Right atrium auricular region (tissue), 2 donors: Measurements from ENCODE around the gene MAPK8IP2. TPM values are rescaled to one million over a fixed set of nuclear protein-coding genes. Genes with fewer than 3 reads are reported as not detected.
"Not testable (repeated sequence)": the region's sequence is repeated elsewhere in the genome, so short reads cannot be mapped to it uniquely, and the experiment has no call there.

ENCODE experiments used
- DNase-seq: peaks from one replicate; pipeline ENCODE4 v3.0.0-alpha.2; 2019; ENCODE audit warnings: low spot score
- H3K27ac ChIP-seq, 2 donors: fragments of 200-600 bp; sonication (generic); 1 replicate in 1 of 2; 2 replicates in 1 of 2; pipeline ENCODE4 v1.5.1; 2016 to 2019
- H3K27me3 ChIP-seq, 2 donors: fragments of 200-600 bp; sonication (generic); one replicate each; pipeline versions ENCODE4 v1.5.1 to v1.6.0; 2017 to 2019
- H3K36me3 ChIP-seq: fragments of 200-600 bp; sonication (generic); one replicate; pipeline ENCODE4 v1.5.1; 2016
- H3K4me1 ChIP-seq, 2 donors: fragments of 200-600 bp; sonication (generic); one replicate each; pipeline versions ENCODE4 v1.5.1 to v1.6.0; 2017 to 2019
- H3K4me3 ChIP-seq, 2 donors: fragments of 200-600 bp; sonication (generic); 1 replicate in 1 of 2; 2 replicates in 1 of 2; pipeline ENCODE4 v1.5.1; 2017 to 2019; ENCODE audit warnings: mild to moderate bottlenecking in 1 of 2, moderate library complexity in 1 of 2
- H3K9me3 ChIP-seq, 2 donors: fragments of 200-600 bp; sonication (generic); one replicate each; pipeline ENCODE4 v1.5.1; 2019
- total RNA-seq, 2 donors: library from RNA; depleted of rRNA; stranded (reverse); fragments of >200 nt; gene quantifications; one replicate each; pipeline ENCODE4 v1.1.0, GENCODE V29; 2016
- TF ChIP-seq, protein P1 (sequence below), 2 donors: fragments of 200-600 bp; sonication (generic); IDR thresholded peaks; one replicate each; pipeline ENCODE4 v1.5.1; 2019; ENCODE audit warnings: antibody characterized with exemption in 2 of 2

MAPK8IP2 gene
- total RNA-seq, 2 donors from 2014 or later = 0.26 to 0.71 TPM

DNA sequence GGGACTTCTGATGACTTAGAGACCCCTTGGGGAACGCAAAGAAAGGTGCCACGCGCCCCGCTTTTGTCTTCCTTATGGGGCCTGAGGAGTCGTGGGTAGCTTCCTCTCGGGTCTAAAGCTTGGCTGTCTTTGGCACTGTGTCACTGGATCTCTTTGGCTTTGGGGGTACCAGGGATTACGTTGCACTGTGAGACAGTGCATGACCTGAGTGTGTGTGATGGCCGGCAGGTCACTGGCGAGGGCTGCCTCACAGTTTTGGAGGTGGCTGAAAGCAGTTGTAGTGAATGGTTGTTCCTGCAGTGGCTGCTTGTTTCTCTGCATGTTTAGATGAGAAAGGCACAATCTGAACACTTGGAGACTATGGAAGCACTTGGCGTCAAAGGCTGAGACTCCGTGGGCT is 33.2 kb downstream of the MAPK8IP2 start:
- Histone ChIP-seq H3K9me3 (no peaks in the 10 kb centered on the region), H3K27me3 (no peaks in the 10 kb centered on the region), H3K36me3 (no peaks in the 10 kb centered on the region), H3K4me1 (peaks cover 0 to 3% of the 10 kb centered on the region in 2 donors), H3K27ac (no peak overlapping the region), H3K4me3 (no peak overlapping the region)
- DNase-seq = no peak
- TF ChIP-seq, protein P1, sequence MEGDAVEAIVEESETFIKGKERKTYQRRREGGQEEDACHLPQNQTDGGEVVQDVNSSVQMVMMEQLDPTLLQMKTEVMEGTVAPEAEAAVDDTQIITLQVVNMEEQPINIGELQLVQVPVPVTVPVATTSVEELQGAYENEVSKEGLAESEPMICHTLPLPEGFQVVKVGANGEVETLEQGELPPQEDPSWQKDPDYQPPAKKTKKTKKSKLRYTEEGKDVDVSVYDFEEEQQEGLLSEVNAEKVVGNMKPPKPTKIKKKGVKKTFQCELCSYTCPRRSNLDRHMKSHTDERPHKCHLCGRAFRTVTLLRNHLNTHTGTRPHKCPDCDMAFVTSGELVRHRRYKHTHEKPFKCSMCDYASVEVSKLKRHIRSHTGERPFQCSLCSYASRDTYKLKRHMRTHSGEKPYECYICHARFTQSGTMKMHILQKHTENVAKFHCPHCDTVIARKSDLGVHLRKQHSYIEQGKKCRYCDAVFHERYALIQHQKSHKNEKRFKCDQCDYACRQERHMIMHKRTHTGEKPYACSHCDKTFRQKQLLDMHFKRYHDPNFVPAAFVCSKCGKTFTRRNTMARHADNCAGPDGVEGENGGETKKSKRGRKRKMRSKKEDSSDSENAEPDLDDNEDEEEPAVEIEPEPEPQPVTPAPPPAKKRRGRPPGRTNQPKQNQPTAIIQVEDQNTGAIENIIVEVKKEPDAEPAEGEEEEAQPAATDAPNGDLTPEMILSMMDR (IDR thresholded peaks at IDR 0.05) = no peak

- H3K27ac ChIP-seq = no peak overlapping the region
- no peak for DNase-seq
- H3K9me3 ChIP-seq = no peaks in the 10 kb centered on the region
- TF ChIP-seq, protein P1 (IDR thresholded peaks at IDR 0.05) = no peak
- H3K4me3 ChIP-seq = no peak overlapping the region
- no peaks in the 10 kb centered on the region for H3K27me3 ChIP-seq
- H3K36me3 ChIP-seq = no peaks in the 10 kb centered on the region
- no peaks in the 10 kb centered on the region for H3K4me1 ChIP-seq
These were observed 35.0 kb downstream of the MAPK8IP2 start for GRCh38 chr22:50635591-50635990.

- H3K9me3 ChIP-seq, H3K36me3 ChIP-seq, H3K27me3 ChIP-seq, H3K27ac ChIP-seq, H3K4me3 ChIP-seq, DNase-seq: not testable (repeated sequence)
- peaks cover 0 to 18% of the 10 kb centered on the region in 2 donors for H3K4me1 ChIP-seq
These were observed 39.7 kb downstream of the MAPK8IP2 start for GRCh38 chr22:50640296-50640695.

GRCh38 chr22:50640857-50641647 is 40.5 kb downstream of the MAPK8IP2 start:
- no peak for DNase-seq
- Histone ChIP-seq H3K9me3 (no peaks in the 10 kb centered on the region), H3K4me3 (no peak overlapping the region), H3K27me3 (no peaks in the 10 kb centered on the region), H3K4me1 (peaks cover 0 to 18% of the 10 kb centered on the region in 2 donors), H3K27ac (peak overlapping the region; percentile 51 to 55), H3K36me3 (no peaks in the 10 kb centered on the region)
- TF ChIP-seq, protein P1 (IDR thresholded peaks at IDR 0.05) = no peak

- H3K27ac ChIP-seq = peak overlapping the region; percentile 51 to 55
These were observed 41.4 kb downstream of the MAPK8IP2 start for GRCh38 chr22:50641696-50642607.

DNA sequence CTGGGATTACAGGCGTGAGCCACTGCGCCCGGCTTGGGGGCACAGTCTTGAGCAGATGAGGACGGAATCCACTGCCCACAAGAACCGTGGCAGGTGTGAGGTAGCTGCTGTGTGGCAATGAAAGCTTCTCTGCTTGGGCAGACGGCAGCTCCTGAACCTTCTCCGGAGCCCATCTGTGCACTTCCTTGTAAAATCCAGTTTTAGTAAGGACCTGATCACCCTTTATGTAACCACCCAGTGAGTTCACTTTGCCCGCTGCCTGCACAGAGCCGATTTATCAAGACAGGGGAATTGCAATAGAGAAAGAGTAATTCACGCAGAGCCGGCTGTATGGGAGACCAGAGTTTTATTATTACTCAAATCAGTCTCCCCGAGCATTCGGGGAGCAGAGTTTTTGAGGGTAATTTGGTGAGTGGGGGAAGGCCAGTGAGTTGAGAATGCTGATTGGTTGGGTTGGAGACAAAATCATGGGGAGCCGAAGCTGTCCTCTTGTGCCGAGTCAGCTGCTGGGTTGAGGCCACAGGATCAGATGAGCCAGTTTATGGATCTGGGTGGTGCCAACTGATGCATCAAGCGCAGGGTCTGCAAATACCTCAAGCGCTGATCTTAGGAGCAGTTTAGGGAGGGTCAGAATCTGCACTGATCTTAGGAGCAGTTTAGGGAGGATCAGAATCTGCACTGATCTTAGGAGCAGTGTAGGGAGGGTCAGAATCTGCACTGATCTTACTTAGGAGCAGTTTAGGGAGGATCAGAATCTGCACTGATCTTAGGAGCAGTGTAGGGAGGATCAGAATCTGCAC is 42.6 kb downstream of the MAPK8IP2 start:
- H3K4me3 ChIP-seq, H3K9me3 ChIP-seq, H3K27ac ChIP-seq, H3K27me3 ChIP-seq, H3K36me3 ChIP-seq, DNase-seq: not testable (repeated sequence)
- H3K4me1 ChIP-seq = peaks cover 0 to 18% of the 10 kb centered on the region in 2 donors

More at GRCh38 chr22:50641696-50642607, 41.4 kb downstream of the MAPK8IP2 start:
- no peaks in the 10 kb centered on the region for H3K9me3 ChIP-seq
- peaks cover 0 to 18% of the 10 kb centered on the region in 2 donors for H3K4me1 ChIP-seq
- no peak for DNase-seq
- no peaks in the 10 kb centered on the region for H3K36me3 ChIP-seq
- TF ChIP-seq, protein P1 (IDR thresholded peaks at IDR 0.05) = peak in 1 of 2 donors; percentile 61
- H3K27me3 ChIP-seq = no peaks in the 10 kb centered on the region
- no peak overlapping the region for H3K4me3 ChIP-seq

GRCh38 chr22:50643821-50644101 is 43.2 kb downstream of the MAPK8IP2 start:
- H3K27me3 ChIP-seq, DNase-seq: not testable (repeated sequence)

More at GRCh38 chr22:50643821-50644101, 43.2 kb downstream of the MAPK8IP2 start:
- peaks cover 0 to 18% of the 10 kb centered on the region in 2 donors for H3K4me1 ChIP-seq
- not testable (repeated sequence) for H3K36me3 ChIP-seq, H3K4me3 ChIP-seq, H3K27ac ChIP-seq, H3K9me3 ChIP-seq
